HEK293T (cell line): ENCODE data around the gene NLRP1.

Experiments used
- ARNT ChIP-seq: fragments of 450-650 bp; IDR thresholded peaks from 2 replicates; pipeline ENCODE4 v1.6.1; 2017; ENCODE audit warnings: mild to moderate bottlenecking
- BHLHE40 ChIP-seq: fragments of 450-650 bp; IDR thresholded peaks from 2 replicates; pipeline ENCODE4 v1.6.1; 2016; ENCODE audit warnings: mild to moderate bottlenecking, moderate library complexity, borderline replicate concordance
- FOXM1 ChIP-seq: fragments of 450-650 bp; IDR thresholded peaks from 2 replicates; pipeline ENCODE4 v1.6.1; 2017; ENCODE audit warnings: mild to moderate bottlenecking, borderline replicate concordance
- HDGF ChIP-seq: fragments of 450-650 bp; IDR thresholded peaks from 2 replicates; pipeline ENCODE4 v1.6.1; 2017; ENCODE audit warnings: antibody characterized with exemption, borderline replicate concordance
- L3MBTL2 ChIP-seq: fragments of 450-650 bp; conservative IDR thresholded peaks from 2 replicates; pipeline ENCODE4 v1.6.1; 2016; ENCODE audit warnings: mild to moderate bottlenecking
- SP1 ChIP-seq: fragments of 450-650 bp; IDR thresholded peaks from 2 replicates; pipeline ENCODE4 v1.6.1; 2017
- SUZ12 ChIP-seq: fragments of 450-650 bp; IDR thresholded peaks from 2 replicates; pipeline ENCODE4 v1.6.1; 2016; ENCODE audit warnings: mild to moderate bottlenecking
- TARDBP ChIP-seq: fragments of 450-650 bp; IDR thresholded peaks from 2 replicates; pipeline ENCODE4 v1.6.1; 2016
- ZNF384 ChIP-seq: fragments of 450-650 bp; IDR thresholded peaks from 2 replicates; pipeline ENCODE4 v1.6.1; 2016
- TF ChIP-seq, protein P1 (sequence below): fragments of 450-650 bp; IDR thresholded peaks from 2 replicates; pipeline ENCODE4 v1.6.1; 2016

DNA sequence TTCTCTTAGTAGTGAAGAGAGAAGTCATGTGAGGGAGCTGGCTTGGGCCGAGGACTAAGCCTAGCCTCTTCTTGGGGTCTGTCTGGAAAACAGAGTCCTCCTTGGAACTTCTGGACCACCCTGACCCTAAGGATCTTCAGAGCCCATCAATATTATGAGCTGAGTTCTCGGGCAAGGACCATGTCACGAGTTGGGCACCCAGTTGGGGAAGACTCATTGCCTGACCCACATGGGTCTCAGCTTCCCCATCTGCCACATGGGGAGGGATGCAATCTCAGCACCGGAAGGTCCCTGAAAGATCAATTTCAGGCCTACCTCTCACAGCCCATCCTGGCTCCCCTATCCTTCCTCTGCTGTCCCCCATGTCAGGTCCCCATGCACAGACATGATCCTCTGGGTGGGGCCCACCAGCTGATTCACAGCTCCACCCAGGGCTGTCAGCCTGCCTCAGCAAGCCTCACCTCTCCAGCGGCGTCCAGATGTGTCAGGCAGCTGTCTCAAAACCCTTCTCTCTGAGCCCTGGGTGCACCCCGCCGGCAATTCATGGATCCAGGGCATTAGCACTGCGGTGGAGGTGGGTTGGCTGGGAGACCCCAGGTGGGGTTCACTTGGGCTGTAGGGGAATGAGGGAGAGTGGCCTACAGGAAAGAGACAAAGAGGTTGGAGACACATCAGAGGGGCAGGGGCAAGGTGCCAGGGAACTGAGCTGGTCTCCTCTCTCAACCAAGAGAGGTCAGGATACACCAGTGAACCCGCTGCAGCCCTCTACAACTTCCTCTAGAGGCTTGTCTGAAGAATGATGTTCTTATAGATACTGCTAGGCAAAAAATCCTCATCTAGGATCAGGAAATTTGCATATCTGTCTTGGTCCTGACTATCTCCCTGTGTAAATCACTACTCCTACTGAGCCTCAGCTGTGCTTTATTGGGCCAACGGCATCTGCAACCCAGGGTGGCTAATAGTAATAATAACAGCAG lies 1.8 kb downstream of the NLRP1 start:
- no peak for TF ChIP-seq FOXM1
- no peak for TF ChIP-seq HDGF
- no peak for TF ChIP-seq BHLHE40
- TF ChIP-seq, protein P1, sequence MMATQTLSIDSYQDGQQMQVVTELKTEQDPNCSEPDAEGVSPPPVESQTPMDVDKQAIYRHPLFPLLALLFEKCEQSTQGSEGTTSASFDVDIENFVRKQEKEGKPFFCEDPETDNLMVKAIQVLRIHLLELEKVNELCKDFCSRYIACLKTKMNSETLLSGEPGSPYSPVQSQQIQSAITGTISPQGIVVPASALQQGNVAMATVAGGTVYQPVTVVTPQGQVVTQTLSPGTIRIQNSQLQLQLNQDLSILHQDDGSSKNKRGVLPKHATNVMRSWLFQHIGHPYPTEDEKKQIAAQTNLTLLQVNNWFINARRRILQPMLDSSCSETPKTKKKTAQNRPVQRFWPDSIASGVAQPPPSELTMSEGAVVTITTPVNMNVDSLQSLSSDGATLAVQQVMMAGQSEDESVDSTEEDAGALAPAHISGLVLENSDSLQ: no peak
- no peak for TF ChIP-seq TARDBP
- TF ChIP-seq ZNF384: no peak
- TF ChIP-seq ARNT: no peak
- no peak for TF ChIP-seq SUZ12
- no peak for TF ChIP-seq SP1
- no peak for TF ChIP-seq L3MBTL2
